Smooth muscle cell of the umbilical artery (primary cell): ENCODE results near the gene UBE2Q2. TPM values are rescaled to one million over a fixed set of nuclear protein-coding genes. Genes with fewer than 3 reads are reported as not detected.

ENCODE experiments used
- total RNA-seq: library from RNA; depleted of rRNA; stranded (reverse); fragments of >200 nt; gene quantifications from 2 replicates; pipeline ENCODE4 v1.2.3, GENCODE V29; 2014

The UBE2Q2 gene
- total RNA-seq = 72.2 and 77.8 TPM in 2 replicates

GRCh38 chr15:75842722-75843677 is at the start of gene UBE2Q2:
UBE2Q2 (plus strand) TSS chr15:75843447; CDS start chr15:75843667, 220 bp downstream.

GRCh38 chr15:75903331-75904239 is 60.3 kb downstream of the UBE2Q2 start, which contains the start of gene FBXO22:
FBXO22 (plus strand) TSS chr15:75903878; CDS start chr15:75903964, 86 bp downstream.

Other genes with a start within 250 kb of the UBE2Q2 start
- gene SNUPN, start 217.7 kb upstream of the UBE2Q2 start, total RNA-seq = 28.1 and 29.7 TPM in 2 replicates
- 57.8 and 97.7 TPM in 2 replicates for gene IMP3, start 203.2 kb upstream of the UBE2Q2 start, total RNA-seq
- gene SNX33, start 195.5 kb upstream of the UBE2Q2 start, total RNA-seq = 19.6 and 22.1 TPM in 2 replicates
- gene CSPG4, start 130.6 kb upstream of the UBE2Q2 start, total RNA-seq = 63.0 and 213 TPM in 2 replicates
- 65.9 and 87.8 TPM in 2 replicates for gene FBXO22, start 60.4 kb downstream of the UBE2Q2 start, total RNA-seq
- gene NRG4, start 169.0 kb downstream of the UBE2Q2 start, total RNA-seq = under 0.01 TPM in 1 of 2 replicates, not detected in the other
- not detected in 2 replicates for gene TMEM266, start 216.5 kb downstream of the UBE2Q2 start, total RNA-seq